HepG2 (cell line): ENCODE results near the gene EPB41L2.

Source experiments
- CTCF ChIP-seq: sonication (generic); formaldehyde crosslinking; IDR thresholded peaks from 2 replicates; pipeline ENCODE4 v1.5.0; 2020; ENCODE audit warnings: mild to moderate bottlenecking, missing genetic modification reagents, moderate library complexity
- E2F1 ChIP-seq: sonication (generic); formaldehyde crosslinking; IDR thresholded peaks from 2 replicates; pipeline ENCODE4 v1.5.0; 2020; ENCODE audit warnings: missing genetic modification reagents
- GMEB2 ChIP-seq: IDR thresholded peaks from 2 replicates; pipeline ENCODE4 v1.6.1; 2016; ENCODE audit warnings: missing biosample characterization, missing genetic modification reagents, low read depth
- HDAC6 ChIP-seq: fragments of 200-600 bp; sonication (generic); IDR thresholded peaks from 2 replicates; pipeline ENCODE4 v1.7.0; 2017; ENCODE audit warnings: mild to moderate bottlenecking, antibody characterized with exemption, low read length, low read depth
- JUNB ChIP-seq: sonication (generic); formaldehyde crosslinking; IDR thresholded peaks from 2 replicates; pipeline ENCODE4 v1.8.0; 2022; ENCODE audit warnings: missing genetic modification reagents, mild to moderate bottlenecking, borderline replicate concordance
- RERE ChIP-seq: IDR thresholded peaks from 2 replicates; pipeline ENCODE4 v1.6.1; 2016; ENCODE audit warnings: low read depth, missing genetic modification reagents, missing compliant biosample characterization
- ZNF709 ChIP-seq: sonication (generic); formaldehyde crosslinking; IDR thresholded peaks from 2 replicates; pipeline ENCODE4 v1.5.0; 2020; ENCODE audit warnings: mild to moderate bottlenecking, missing genetic modification reagents

GRCh38 chr6:130839379-130839778 is 223.7 kb downstream of the EPB41L2 start:
- no peak for TF ChIP-seq RERE (CRISPR knock-in tag)
- no peak for TF ChIP-seq CTCF (CRISPR knock-in tag)
- no peak for TF ChIP-seq ZNF709 (CRISPR knock-in tag)
- no peak for TF ChIP-seq GMEB2 (CRISPR knock-in tag)
- no peak for TF ChIP-seq E2F1 (CRISPR knock-in tag)
- no peak for TF ChIP-seq HDAC6
- no peak for TF ChIP-seq JUNB (CRISPR knock-in tag)
